Measurements from ENCODE around the gene UBXN1.
"Not testable (repeated sequence)": the region's sequence is repeated elsewhere in the genome, so short reads cannot be mapped to it uniquely, and the experiment has no call there.

The UBXN1 gene

GRCh38 chr11:62707277-62707861, 28.5 kb upstream of the UBXN1 start, which contains the start of the genes BSCL2 and GNG3:
Gene BSCL2, minus strand, starts transcription at chr11:62707424. Its CDS starts 229 bp downstream, at chr11:62707195.
Gene GNG3, plus strand, starts transcription at chr11:62707676. Its CDS starts 620 bp downstream, at chr11:62708296.
- DNase-seq: peak; percentile 25

DNA sequence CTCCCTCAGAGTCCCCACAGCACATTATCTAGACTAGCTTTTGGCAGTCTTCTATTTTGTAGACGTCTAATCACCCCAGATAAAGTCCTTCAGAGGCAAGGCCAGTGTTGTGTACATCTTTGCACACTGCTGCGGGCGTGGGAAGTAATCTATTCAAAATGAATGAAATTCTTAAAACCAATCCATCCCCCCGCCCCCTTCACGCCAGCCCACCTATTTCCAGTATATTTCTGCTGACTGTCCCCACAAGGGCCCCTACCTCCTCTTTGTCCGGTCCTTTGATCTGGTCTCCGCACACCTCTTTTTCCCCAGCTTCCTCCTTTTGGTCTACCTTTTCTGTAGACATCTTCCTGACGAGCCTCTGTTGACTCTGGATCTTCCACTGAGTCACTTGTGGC, 28.0 kb upstream of the UBXN1 start:
- DNase-seq: no peak

DNA sequence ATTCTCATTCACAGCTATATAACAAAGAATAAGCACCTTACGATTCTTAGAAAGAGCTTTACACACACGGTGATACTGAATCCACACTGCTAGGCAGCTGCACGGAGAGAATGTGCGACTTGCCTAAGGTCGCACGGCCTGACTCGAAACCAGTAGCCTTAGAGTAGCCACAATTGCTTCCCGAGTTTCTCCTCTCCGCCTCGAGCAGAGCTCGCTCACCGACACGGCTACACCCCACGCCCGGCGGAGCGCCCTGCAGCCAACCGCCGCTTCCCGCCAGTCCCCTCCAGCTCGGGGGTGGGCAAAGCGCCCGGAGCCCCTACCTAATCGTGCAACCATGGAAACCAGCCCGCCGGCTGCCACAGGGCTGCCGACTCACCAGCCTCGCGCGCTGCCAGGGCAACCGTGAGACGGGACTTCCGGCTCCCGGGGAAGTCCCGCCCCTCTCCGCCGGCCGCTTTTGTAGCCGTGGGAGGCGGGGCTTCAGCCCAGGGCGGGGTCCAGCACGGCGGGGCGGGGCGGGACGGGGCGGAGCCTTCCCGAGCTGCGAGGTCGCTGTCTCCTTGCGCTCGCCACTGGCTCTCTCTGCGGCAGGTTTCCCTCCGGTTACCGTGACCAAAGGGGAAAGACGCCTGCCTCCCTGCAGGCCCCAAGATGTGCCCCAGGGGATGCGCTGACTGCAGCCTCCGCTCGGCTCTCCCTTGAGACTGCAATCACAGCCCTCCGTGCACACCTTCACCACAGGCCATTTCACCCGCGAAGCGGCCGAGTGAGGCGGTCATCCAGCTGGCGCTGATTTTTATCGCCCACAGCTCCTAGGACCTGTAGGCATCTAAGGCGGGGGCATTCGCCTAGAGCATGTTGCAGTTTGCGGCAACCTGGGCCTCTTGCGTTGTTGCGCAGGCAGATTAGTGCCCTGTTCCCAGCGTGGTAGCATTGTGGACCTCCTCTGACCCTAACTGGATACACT, 27.3 kb upstream of the UBXN1 start:
- DNase-seq: peak; percentile 95

DNA sequence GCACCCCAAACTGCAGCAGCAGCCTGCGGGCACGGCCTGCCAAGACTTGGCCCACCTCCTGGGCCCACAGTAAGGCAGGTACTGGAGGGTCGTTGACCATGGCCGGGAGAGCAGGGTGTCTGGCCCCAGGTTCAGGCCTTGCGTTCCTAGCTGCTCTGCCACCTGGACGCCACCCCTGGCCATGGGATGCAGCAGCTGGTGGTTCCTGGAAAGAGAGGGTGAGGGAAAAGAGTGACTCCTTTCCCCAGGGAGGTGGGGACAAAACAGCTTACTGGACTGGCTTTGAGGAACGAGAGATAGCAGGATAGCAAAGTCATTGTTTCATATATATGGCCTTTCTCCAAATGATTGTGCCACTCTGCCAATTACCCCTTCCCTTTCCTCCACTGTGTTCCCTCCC, 26.5 kb upstream of the UBXN1 start:
- DNase-seq: no peak

DNA sequence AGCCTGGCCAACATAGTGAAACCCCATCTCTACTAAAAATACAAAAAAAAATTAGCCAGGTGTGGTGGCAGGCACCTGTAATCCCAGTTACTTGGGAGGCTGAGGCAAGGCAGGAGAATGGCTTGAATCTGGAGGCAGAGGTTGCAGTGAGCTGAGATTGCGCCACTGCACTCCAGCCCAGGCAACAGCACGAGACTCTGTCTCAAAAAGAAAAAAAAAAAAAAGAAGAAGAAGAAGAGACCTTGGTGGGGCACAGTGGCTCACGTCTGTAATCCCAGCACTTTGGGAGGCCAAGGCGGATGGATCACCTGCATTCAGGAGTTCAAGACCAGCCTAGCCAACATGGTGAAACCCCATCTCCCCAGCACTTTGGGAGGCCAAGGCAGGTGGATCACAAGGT, 25.0 kb upstream of the UBXN1 start:
- DNase-seq: not testable (repeated sequence)

GRCh38 chr11:62702246-62702645, 23.4 kb upstream of the UBXN1 start:
- DNase-seq: no peak

DNA sequence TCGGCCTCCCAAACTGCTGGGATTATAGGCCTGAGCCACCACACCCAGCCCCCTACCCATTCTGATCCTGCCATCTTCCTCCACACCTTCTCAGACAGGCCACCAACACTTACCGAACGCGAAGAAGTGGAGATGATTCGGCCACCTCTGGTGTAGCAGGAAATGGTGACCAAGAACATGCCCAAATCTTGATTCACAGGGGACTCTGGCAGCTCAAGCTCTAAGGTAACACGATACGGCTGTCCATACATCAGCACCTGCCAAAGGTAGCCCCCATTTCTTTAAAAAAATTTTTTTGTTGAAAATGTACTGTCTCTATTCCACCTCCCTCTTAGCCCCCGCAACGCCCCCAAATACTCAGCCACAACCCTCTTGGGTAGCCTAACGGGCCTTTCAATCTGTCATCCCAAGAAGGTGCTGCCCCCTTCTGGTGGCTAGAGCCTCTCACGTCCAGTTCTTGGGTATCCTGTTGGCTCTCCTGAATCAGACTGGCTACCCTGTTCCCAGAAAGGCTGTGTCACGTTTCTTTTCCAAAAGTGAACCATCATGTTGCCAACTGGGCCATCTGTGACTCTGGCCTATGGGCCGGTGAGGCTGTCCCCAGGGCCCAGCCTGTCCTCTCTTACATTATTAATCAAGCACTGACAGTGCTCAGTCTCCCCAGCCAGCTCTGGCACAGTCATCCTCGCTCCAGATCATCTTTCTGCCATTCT, 15.7 kb upstream of the UBXN1 start:
- peak; percentile 74 for DNase-seq

DNA sequence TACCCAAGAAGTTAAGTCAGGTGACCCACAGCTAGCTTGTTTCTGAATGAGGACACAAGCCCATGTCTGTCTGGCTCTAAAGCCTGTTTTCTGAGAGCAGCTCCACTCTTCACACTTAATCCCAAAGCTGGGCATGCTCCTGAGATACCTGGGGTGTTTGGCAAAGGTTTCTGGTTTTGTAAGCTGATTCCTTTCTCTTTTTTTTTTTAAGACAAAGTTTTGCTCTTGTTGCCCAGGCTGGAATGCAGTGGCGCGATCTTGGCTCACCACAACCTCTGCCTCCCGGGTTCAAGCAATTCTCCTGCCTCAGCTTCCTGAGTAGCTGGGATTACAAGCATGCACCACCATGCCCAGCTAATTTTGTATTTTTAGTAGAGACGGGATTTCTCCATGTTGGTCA, 14.8 kb upstream of the UBXN1 start:
- DNase-seq: not testable (repeated sequence)

DNA sequence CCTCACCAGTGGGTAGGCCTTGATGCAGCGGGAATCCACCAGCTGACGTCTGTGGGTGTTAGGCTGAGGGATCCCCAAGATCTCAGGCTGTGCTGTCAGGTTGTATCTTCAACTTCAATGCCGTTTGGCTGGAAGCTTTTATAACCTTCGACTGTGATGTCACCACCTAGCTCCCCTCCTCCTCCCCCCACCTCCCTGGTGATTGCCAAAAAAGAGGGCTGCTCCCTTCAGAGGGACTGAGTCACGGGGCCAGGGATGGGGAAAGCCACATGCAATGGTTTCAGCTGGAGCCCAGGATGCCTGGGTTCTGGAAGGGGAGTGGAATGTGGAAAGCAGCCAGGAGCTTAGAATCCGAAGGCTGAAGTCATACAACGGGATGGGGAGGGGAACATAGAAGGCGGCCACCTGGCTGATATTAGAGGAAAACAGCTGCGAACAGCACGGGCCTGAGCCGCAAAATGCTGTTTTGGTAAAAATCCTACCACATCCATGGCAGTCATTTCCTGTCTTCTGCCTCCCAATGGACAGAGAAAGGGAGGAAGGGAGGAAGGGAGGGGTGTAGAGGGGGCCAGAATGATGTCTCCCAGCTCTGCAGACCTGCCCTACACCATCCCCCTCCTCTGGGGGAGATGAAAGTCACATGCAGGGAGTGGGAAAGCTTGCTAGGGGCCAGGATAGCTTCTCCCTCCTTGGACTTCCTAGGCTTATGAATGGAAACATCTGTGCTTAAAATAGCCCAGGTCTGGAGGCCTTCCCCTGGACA, 10.7 kb upstream of the UBXN1 start, which contains the start of gene LRRN4CL:
Gene LRRN4CL, minus strand, starts transcription at position 110 of the 763 bp plus-strand sequence. CDS start 1,022 bp downstream, outside the sequence.
- peak; percentile 94 for DNase-seq

- no peak for DNase-seq
Measured at GRCh38 chr11:62688491-62688890, 9.6 kb upstream of the UBXN1 start.

DNA sequence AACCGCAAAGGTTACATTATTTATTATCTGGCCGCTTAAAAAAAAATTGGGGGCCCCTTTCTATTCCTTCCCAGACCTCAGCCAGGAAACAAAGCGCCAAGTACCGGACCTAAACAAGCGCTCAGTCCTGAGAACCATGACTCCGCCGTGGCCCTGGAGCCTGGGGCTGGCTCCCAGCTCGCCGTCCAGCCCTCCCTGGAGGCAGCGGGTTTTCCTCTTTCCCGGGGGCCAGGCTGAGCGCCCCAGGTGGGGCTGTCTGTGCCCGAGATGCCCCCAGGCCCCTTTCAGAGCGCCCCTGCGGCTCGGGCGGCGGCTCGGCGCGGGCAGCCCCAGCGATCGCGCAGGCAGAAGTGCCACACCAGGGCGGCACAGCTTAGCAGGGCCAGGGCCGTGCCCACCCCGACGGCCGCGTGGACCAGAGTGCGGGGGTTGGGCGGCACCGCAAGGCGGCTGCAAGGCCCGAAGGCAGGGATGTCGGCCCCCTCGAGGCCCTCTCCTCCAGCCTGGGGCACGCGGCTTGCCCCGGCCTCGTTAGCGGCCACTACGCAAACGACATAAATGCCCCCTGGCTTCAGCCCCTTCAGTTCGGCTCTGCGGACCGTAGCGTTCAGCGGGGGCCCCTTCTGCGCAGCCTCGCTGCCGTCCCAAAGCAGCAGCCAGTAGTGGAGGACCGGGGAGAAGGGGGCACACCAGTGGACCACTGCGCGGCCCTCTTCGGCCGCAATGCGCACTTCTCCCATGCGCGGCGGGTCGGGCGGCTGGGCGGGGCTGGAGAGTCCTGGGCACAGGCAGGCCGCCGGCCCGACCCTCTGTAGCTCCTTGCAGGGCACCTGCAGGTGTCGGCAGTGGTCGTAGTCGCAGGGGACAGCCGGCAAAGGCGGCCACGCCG, 8.9 kb upstream of the UBXN1 start:
- DNase-seq: no peak

- DNase-seq: no peak
Measured at GRCh38 chr11:62682518-62682917, 3.6 kb upstream of the UBXN1 start.

GRCh38 chr11:62680825-62681240, 2.0 kb upstream of the UBXN1 start:
- peak; percentile 81 for DNase-seq

DNA sequence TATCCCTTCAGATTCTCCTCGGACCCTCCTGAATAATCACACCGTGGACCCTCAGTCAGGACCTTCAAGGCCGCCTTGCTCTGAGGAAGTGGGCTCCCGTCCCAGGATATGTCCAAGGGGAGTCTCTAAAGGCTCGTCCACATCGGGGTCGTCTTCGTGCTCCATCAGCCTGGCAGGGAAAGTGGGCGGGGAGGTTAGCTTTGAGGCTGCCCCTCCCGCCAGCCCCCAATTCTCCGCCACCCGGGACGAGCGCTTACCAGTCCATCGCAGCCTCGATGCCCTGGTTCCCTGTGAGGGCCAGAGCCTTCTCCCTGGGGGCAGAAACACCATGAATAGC, 472 bp downstream of the UBXN1 start:
- no peak for DNase-seq

DNA sequence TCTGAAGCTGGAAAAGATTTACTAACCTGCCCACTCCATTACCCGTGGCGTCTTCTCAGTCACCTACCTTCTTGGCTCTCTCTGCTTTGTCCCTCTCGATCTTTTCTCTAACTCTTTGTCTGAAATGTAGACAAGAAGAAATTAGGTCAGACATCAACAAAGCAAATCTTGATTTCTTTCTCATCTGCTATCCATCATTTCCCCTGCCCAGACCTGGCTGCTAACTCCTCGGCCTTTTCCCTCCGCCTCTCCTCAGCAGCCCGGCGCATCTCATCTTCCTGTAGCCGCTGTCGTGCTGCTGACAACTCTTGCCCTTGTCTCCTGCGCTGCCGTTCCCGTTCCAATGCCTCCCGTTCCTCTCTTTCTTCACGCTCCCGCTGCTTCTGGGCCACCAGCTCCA, 1.2 kb downstream of the UBXN1 start:
- DNase-seq: no peak

DNA sequence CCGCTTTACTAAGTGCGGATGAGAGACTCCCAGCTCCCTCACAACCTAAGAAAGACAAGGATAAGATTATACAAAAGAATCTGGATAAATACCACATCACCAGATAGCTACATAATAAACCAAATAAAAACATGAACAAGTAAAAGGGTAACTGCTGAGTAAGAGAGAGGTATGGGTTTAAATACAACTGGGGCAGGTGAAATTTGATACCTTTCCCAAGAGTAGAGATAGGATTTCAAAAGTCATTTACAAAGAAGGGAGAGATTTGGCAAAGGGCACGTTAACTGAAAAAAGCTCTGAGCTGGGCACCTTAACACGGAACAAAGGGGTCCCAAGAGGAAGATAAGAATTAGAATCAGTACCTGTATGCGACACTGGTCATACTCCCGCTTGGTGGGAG, 1.7 kb downstream of the UBXN1 start:
- no peak for DNase-seq

- no peak for DNase-seq
Measured at GRCh38 chr11:62676698-62677097, 2.2 kb downstream of the UBXN1 start.

GRCh38 chr11:62675415-62675814, 3.5 kb downstream of the UBXN1 start:
- not testable (repeated sequence) for DNase-seq

DNA sequence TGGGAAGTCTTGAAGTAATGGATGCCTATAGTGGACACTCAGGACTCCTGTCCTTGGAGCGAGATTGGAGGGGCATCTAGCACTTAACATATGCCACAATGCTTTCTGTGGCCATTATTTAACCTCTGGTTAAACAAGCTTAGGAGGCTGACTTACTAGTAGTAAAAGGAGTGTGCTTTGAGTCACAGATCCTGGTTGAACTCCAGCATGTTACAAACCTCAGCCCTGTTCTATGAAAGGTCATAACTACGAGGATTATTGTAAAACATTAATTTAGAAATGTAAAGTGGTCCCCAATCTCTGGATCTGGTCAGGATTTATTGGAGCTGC, 5.7 kb downstream of the UBXN1 start:
- no peak for DNase-seq

- DNase-seq: peak; percentile 88
Measured at GRCh38 chr11:62671608-62672389, 7.1 kb downstream of the UBXN1 start, which contains the start of the genes LBHD1 and UQCC3. Gene LBHD1, minus strand, starts transcription at chr11:62672267. Its CDS starts 2,236 bp downstream, at chr11:62670031. Gene UQCC3, plus strand, starts transcription at chr11:62671673. Its CDS starts 73 bp downstream, at chr11:62671746.

GRCh38 chr11:62671236-62671607, 7.7 kb downstream of the UBXN1 start:
- DNase-seq: peak; percentile 30
